ENCODE data around the gene NHEJ1. TPM values are rescaled to one million over a fixed set of nuclear protein-coding genes. Genes with fewer than 3 reads are reported as not detected.
A peak's percentile ranks its signal among the peaks of the same experiment; 100 is the strongest.

Gene NHEJ1
- total RNA-seq, 2 experiments from 2014 or later = 12.7 to 14.3 TPM

DNA sequence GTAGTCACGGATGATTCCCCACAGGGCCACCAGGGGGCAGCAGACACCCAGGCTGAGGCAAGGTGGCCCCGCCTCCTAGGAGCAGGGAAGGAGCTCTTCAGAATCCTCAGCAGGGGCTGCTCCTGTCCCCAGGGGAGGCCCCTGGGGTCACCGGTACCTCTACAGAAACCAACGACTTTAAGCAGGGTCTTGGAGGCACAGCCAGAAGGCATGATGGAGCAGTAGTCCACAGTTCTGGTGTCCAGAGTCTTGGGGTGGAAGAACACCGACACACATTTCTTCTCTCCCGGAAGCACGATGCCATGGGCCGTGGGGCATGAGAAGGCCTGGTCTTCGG is 130.8 kb downstream of the NHEJ1 start:
- CTCF ChIA-PET (ENCODE audit: unreplicated experiment) = interaction anchor here (0.5 to 1.6 kb wide), 10 partner anchors 10 to 265 kb away, joined by 3 to 5 read pairs (median 4); no protein-coding TSS in a partner anchor

DNA sequence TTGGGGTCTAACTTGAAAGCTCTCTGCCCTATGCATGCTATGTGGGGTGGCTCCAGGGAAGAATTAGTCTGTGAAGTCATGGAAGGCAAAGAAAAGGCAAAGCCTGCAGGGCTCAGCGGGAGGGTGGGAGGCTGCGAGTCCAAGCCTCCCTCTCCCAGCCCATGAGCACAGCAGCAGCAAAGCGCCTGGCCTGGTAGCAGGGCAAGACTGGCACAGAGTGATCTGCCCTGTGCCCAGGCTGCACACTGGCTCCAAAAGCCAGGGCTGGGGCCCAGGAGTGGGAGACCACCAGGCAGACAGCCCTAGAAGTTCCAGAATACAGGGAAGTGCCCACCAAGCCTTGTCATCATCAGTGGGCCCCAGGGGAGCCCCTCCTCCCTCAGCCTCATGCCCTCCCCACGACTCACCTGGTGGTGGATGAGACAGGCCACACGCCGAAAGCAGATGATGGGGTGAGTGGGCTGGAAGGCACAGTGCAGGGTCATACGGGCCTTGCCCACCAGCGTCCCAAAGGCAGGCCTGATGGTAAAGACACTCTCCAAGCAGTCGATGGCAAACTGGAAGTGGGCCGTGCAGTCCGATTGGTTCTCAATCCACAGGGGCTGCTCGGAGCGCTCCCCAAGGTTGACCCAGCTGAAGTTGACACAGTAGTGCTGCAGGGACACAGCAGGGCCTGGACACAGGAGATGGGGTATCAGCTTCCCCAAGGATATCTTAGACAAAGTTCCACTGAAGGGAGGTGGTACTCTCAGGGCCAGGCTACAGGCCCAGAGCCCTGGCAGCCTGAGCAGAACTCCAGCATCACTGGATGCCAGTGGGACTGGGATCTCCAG is 131.4 kb downstream of the NHEJ1 start:
- Histone ChIP-seq H3K9me2 (ENCODE audit: insufficient read depth, low read length) (no peaks in the 10 kb centered on the region), H3K79me2 (ENCODE audit: insufficient read depth, low read depth, low read length) (no peaks in the 10 kb centered on the region), H3K36me3 (ENCODE audit: insufficient read depth, low read length) (no peaks in the 10 kb centered on the region), H3K4me3 (ENCODE audit: low read depth, low read length, poor library complexity, severe bottlenecking) (no peak overlapping the region), H2AFZ (ENCODE audit: low read length) (no peak overlapping the region), H3K4me2 (ENCODE audit: low read length) (no peak overlapping the region), H3K9me3 (ENCODE audit: low read length) (no peaks in the 10 kb centered on the region), H3K4me1 (ENCODE audit: insufficient read depth, low read length, poor library complexity, severe bottlenecking) (no peaks in the 10 kb centered on the region), H4K20me1 (ENCODE audit: insufficient read depth, low read length) (no peaks in the 10 kb centered on the region), H3K27ac (ENCODE audit: low read depth, low read length, poor library complexity, severe bottlenecking) (no peak overlapping the region)
- no TSS peak for BruUV-seq (replicated peaks)
- CTCF ChIA-PET (ENCODE audit: unreplicated experiment) = interaction anchor here (0.7 to 1.6 kb wide), 8 partner anchors 10 to 266 kb away, joined by 3 to 5 read pairs (median 4); no protein-coding TSS in a partner anchor
- POLR2A ChIA-PET = interaction anchor here (0.6 kb wide), 1 partner anchor 122 kb away, joined by 3 read pairs; no protein-coding TSS in a partner anchor
- TF ChIP-seq CTCF (conservative IDR thresholded peaks at IDR 0.05; ENCODE audit: low read length) (no peak), EZH2phosphoT487 (IDR thresholded peaks at IDR 0.05; ENCODE audit: borderline replicate concordance, low read depth, low read length) (no peak)
- intact Hi-C loops (cut with micrococcal nuclease; ENCODE audit: unreplicated experiment) = loop anchor here (1.0 kb wide), 2 partner anchors 90 to 126 kb away; no protein-coding TSS in a partner anchor
- no peak for DNase-seq (ENCODE audit: low spot score)

More for the DNA sequence above, 130.8 kb downstream of the NHEJ1 start:
- no TSS peak for BruUV-seq (replicated peaks)
- H3K9me2 ChIP-seq (ENCODE audit: insufficient read depth, low read length) = no peaks in the 10 kb centered on the region
- POLR2A ChIA-PET = interaction anchor here (0.6 kb wide), 1 partner anchor 121 kb away, joined by 3 read pairs; no protein-coding TSS in a partner anchor
- no peak for TF ChIP-seq EZH2phosphoT487 (IDR thresholded peaks at IDR 0.05; ENCODE audit: borderline replicate concordance, low read depth, low read length)
- TF ChIP-seq CTCF (conservative IDR thresholded peaks at IDR 0.05; ENCODE audit: low read length) = peak; percentile 90
- H3K79me2 ChIP-seq (ENCODE audit: insufficient read depth, low read depth, low read length) = no peaks in the 10 kb centered on the region
- no peaks in the 10 kb centered on the region for H3K9me3 ChIP-seq (ENCODE audit: low read length)
- DNase-seq (ENCODE audit: low spot score) = peak; percentile 74
- no peak overlapping the region for H3K4me2 ChIP-seq (ENCODE audit: low read length)
- no peak overlapping the region for H2AFZ ChIP-seq (ENCODE audit: low read length)
- no peaks in the 10 kb centered on the region for H4K20me1 ChIP-seq (ENCODE audit: insufficient read depth, low read length)
- no peaks in the 10 kb centered on the region for H3K4me1 ChIP-seq (ENCODE audit: insufficient read depth, low read length, poor library complexity, severe bottlenecking)
- H3K27ac ChIP-seq (ENCODE audit: low read depth, low read length, poor library complexity, severe bottlenecking) = no peak overlapping the region
- no peaks in the 10 kb centered on the region for H3K36me3 ChIP-seq (ENCODE audit: insufficient read depth, low read length)
- H3K4me3 ChIP-seq (ENCODE audit: low read depth, low read length, poor library complexity, severe bottlenecking) = no peak overlapping the region
- intact Hi-C loops (cut with micrococcal nuclease; ENCODE audit: unreplicated experiment) = loop anchor here (1.0 kb wide), 2 partner anchors 90 to 126 kb away; no protein-coding TSS in a partner anchor

- no peaks in the 10 kb centered on the region for H3K79me2 ChIP-seq (ENCODE audit: insufficient read depth, low read depth, low read length)
- no peaks in the 10 kb centered on the region for H3K9me3 ChIP-seq (ENCODE audit: low read length)
- no peak for DNase-seq (ENCODE audit: low spot score)
- intact Hi-C loops (cut with micrococcal nuclease; ENCODE audit: unreplicated experiment) = no loop called here
- H3K4me3 ChIP-seq (ENCODE audit: low read depth, low read length, poor library complexity, severe bottlenecking) = no peak overlapping the region
- no peak for TF ChIP-seq CTCF (conservative IDR thresholded peaks at IDR 0.05; ENCODE audit: low read length)
- no peak for TF ChIP-seq EZH2phosphoT487 (IDR thresholded peaks at IDR 0.05; ENCODE audit: borderline replicate concordance, low read depth, low read length)
- CTCF ChIA-PET (ENCODE audit: unreplicated experiment) = no interaction called here
- BruUV-seq (replicated peaks) = no TSS peak
- no peaks in the 10 kb centered on the region for H4K20me1 ChIP-seq (ENCODE audit: insufficient read depth, low read length)
- H2AFZ ChIP-seq (ENCODE audit: low read length) = no peak overlapping the region
- POLR2A ChIA-PET = no interaction called here
- H3K9me2 ChIP-seq (ENCODE audit: insufficient read depth, low read length) = no peaks in the 10 kb centered on the region
- no peak overlapping the region for H3K27ac ChIP-seq (ENCODE audit: low read depth, low read length, poor library complexity, severe bottlenecking)
- no peak overlapping the region for H3K4me2 ChIP-seq (ENCODE audit: low read length)
- H3K36me3 ChIP-seq (ENCODE audit: insufficient read depth, low read length) = no peaks in the 10 kb centered on the region
- H3K4me1 ChIP-seq (ENCODE audit: insufficient read depth, low read length, poor library complexity, severe bottlenecking) = no peaks in the 10 kb centered on the region
Observed at GRCh38 chr2:219028141-219028540, 132.5 kb downstream of the NHEJ1 start.
